Adrenal gland (tissue), 12 donors: ENCODE measurements around the gene E2F1. TPM values are rescaled to one million over a fixed set of nuclear protein-coding genes. Genes with fewer than 3 reads are reported as not detected.
"Not testable (repeated sequence)": the region's sequence is repeated elsewhere in the genome, so short reads cannot be mapped to it uniquely, and the experiment has no call there.

ENCODE experiments used
- DNase-seq, 7 donors: peaks; one replicate each; pipeline ENCODE4 v3.0.0-alpha.2; 2019 to 2020
- H3K27ac ChIP-seq, 5 donors: fragments of 200-600 bp; sonication (generic) in 4 of 5; 1 replicate in 3 of 5; 2 replicates in 2 of 5; pipeline versions ENCODE4 v1.5.1 to v1.8.0; 2016 to 2020; ENCODE audit warnings: mild to moderate bottlenecking in 1 of 5
- H3K27me3 ChIP-seq: fragments of 200-600 bp; 2 replicates; pipeline ENCODE4 v1.8.0; 2021
- H3K36me3 ChIP-seq, 2 donors: fragments of 200-600 bp; replicated peaks in 1 of 2; 1 replicate in 1 of 2; 2 replicates in 1 of 2; pipeline versions ENCODE4 v1.5.1 to v1.8.0; 2018 to 2022
- H3K4me1 ChIP-seq, 2 donors: fragments of 200-600 bp; replicated peaks in 1 of 2; 1 replicate in 1 of 2; 2 replicates in 1 of 2; pipeline versions ENCODE4 v1.5.1 to v1.8.0; 2018 to 2021
- H3K4me3 ChIP-seq, 4 donors: fragments of 200-600 bp; sonication (generic) in 3 of 4; one replicate each; pipeline ENCODE4 v1.5.1; 2016 to 2018
- H3K9me3 ChIP-seq, 3 donors: fragments of 200-600 bp; sonication (generic) in 1 of 3; replicated peaks in 1 of 3; 1 replicate in 2 of 3; 2 replicates in 1 of 3; pipeline versions ENCODE4 v1.5.1 to v1.8.0; 2016 to 2021
- POLR2A ChIP-seq, 2 donors: fragments of 450-650 bp; IDR thresholded peaks; one replicate each; pipeline ENCODE4 v1.6.1; 2017; ENCODE audit warnings: antibody characterized with exemption in 2 of 2, mild to moderate bottlenecking in 2 of 2, moderate library complexity in 1 of 2
- WGBS, 4 donors: extraction: QIAGEN DNeasy Blood & Tissue Kit in 2 of 4; methylation state at CpG; one replicate each; pipeline versions ENCODE4 v1.1.5 to v1.1.7; 2013 to 2017; 5-methylcytosine and 5-hydroxymethylcytosine counted together
- intact Hi-C, 2 donors: fragments of 100-400 bp; cut with DNase I; formaldehyde crosslinking; loops; one replicate each; pipeline versions ENCODE4 v1.14.1 to v1.15.0; 2022 to 2023
- polyA plus RNA-seq, 3 donors: library from polyadenylated mRNA; stranded (reverse); fragments of 200-250 nt in 2 of 3; fragments of 350-450 nt in 1 of 3; fragmentation: Illumina TruSeq in 1 of 3; extraction: RNeasy Lipid Tissue Mini Kit (QIAGEN cat#74804) in 1 of 3; gene quantifications; one replicate each; pipeline ENCODE4 v1.2.3, GENCODE V29; 2013 to 2014
- total RNA-seq, 9 donors: library from RNA; depleted of rRNA in 4 of 9; stranded (reverse); fragments of >200 nt in 4 of 9; fragments of 120-200 nt in 1 of 9; fragmentation: NEBNext Ultra II Directional in 1 of 9; extraction: Animal tissue kit (Norgen Biotek cat#: 25700) in 1 of 9; gene quantifications; one replicate each; pipeline versions ENCODE4 v1.1.0 to v1.2.4, GENCODE V29; 2013 to 2023
- TF ChIP-seq, protein P1 (sequence below), 6 experiments: fragments of 450-650 bp in 4 of 6; fragments of 200-600 bp in 2 of 6; sonication (generic) in 1 of 6; IDR thresholded peaks; 1 replicate in 5 of 6; 2 replicates in 1 of 6; pipeline versions ENCODE4 v1.5.1 to v1.8.0; 2016 to 2021; ENCODE audit warnings: antibody characterized with exemption in 6 of 6, mild to moderate bottlenecking in 2 of 6, moderate library complexity in 1 of 6
- donor health status: healthy with polysubstance abuse.
- donor health status: Bipolar disorder and iron deficiency.
- donor health status: DM: yes; HTN: yes; CAD: no.
- donor health status: DM: no; HTN: no; CAD: no.
- donor health status: DM: no; HTN: no; CAD: no.
- donor health status: DM: yes; HTN: yes; CAD: no.

E2F1 gene
- total and polyA plus RNA-seq, 12 donors: 3.0 to 15.7 (median 5.7) TPM

DNA sequence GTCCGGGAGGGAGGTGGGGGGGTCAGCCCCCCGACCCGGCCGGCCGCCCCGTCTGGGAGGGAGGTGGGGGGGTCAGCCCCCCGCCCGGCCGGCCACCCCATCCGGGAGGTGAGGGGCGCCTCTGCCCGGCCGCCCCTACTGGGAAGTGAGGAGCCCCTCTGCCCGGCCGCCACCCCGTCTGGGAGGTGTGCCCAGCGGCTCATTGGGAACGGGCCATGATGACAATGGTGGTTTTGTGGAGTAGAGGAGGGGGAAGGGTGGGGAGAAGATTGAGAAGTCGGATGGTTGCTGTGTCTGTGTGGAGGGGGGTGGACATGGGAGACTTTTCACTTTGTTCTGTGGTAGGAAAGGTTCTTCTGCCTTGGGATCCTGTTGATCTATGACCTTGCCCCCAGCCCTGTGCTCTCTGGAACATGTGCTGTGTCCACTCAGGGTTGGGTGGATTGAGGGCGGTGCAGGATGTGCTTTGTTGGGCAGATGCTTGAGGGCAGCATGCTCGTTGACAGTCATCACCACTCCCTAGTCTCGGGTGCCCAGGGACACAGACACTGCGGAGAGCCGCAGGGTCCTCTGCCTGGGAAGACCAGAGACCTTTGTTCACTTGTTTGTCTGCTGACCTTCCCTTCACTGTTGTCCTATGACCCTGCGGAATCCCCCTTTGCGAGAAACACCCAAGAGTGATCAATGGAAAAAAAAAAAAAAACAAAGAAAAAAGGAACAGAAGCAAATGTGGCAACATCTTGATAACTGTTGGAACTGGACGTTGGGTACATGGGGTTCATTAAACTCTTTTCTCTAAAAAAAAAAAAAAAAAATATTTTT lies 15.7 kb upstream of the E2F1 start:
- TF ChIP-seq, protein P1, sequence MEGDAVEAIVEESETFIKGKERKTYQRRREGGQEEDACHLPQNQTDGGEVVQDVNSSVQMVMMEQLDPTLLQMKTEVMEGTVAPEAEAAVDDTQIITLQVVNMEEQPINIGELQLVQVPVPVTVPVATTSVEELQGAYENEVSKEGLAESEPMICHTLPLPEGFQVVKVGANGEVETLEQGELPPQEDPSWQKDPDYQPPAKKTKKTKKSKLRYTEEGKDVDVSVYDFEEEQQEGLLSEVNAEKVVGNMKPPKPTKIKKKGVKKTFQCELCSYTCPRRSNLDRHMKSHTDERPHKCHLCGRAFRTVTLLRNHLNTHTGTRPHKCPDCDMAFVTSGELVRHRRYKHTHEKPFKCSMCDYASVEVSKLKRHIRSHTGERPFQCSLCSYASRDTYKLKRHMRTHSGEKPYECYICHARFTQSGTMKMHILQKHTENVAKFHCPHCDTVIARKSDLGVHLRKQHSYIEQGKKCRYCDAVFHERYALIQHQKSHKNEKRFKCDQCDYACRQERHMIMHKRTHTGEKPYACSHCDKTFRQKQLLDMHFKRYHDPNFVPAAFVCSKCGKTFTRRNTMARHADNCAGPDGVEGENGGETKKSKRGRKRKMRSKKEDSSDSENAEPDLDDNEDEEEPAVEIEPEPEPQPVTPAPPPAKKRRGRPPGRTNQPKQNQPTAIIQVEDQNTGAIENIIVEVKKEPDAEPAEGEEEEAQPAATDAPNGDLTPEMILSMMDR (IDR thresholded peaks at IDR 0.05): no peak
- no peak for TF ChIP-seq POLR2A (IDR thresholded peaks at IDR 0.05)
- WGBS, 4 donors: 88 to 94% (median 91%) methylated on average over 9 to 27 of the region's 27 CpGs
- H3K36me3 ChIP-seq: peaks cover 0 to 7% of the 10 kb centered on the region in 2 donors

DNA sequence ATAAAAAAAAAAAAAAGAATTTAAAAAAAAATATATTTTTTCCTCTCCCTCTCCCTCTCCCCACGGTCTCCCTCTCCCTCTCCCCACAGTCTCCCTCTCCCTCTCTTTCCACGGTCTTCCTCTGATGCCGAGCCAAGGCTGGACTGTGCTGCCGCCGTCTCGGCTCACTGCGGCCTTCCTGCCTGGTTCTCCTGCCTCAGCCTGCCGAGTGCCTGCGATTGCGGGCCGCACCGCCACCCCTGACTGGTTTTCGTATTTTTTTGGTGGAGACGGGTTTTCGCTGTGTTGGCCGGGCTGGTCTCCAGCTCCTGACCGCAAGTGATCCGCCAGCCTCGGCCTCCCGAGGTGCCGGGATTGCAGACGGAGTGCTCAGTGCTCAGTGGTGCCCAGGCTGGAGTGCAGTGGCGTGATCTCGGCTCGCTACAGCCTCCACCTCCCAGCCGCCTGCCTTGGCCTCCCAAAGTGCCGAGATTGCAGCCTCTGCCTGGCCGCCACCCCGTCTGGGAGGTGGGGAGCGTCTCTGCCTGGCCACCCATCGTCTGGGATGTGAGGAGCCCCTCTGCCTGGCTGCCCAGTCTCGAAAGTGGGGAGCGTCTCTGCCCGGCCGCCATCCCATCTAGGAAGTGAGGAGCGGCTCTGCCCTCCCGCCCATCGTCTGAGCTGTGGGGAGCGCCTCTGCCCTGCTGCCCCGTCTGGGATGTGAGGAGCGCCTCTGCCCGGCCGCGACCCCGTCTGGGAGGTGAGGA lies 14.7 kb upstream of the E2F1 start:
- H3K4me1 ChIP-seq: peaks cover 0 to 14% of the 10 kb centered on the region in 2 donors
- H3K27ac ChIP-seq, H3K4me3 ChIP-seq, DNase-seq, H3K9me3 ChIP-seq, intact Hi-C loops, H3K36me3 ChIP-seq, H3K27me3 ChIP-seq: not testable (repeated sequence)
- 87 to 94% (median 93%) methylated on average over 28 to 44 of the region's 45 CpGs for WGBS, 4 donors

More for the DNA sequence above, 15.7 kb upstream of the E2F1 start:
- DNase-seq: no peak
- H3K27ac ChIP-seq: no peak overlapping the region
- H3K9me3 ChIP-seq: no peaks in the 10 kb centered on the region
- H3K4me1 ChIP-seq: peaks cover 0 to 12% of the 10 kb centered on the region in 2 donors
- intact Hi-C loops: no loop called here
- H3K27me3 ChIP-seq: no peaks in the 10 kb centered on the region
- no peak overlapping the region for H3K4me3 ChIP-seq

DNA sequence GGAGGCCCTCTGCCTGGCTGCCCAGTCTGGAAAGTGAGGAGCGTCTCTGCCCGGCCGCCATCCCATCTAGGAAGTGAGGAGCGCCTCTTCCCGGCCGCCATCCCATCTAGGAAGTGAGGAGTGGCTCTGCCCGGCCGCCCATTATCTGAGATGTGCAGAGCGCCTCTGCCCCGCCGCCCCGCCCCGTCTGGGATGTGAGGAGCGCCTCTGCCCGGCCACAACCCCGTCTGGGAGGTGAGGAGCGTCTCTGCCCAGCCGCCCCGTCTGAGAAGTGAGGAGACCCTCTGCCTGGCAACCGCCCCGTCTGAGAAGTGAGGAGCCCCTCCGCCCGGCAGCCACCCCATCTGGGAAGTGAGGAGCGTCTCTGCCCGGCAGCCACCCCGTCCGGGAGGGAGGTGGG lies 12.8 kb upstream of the E2F1 start:
- H3K27ac ChIP-seq, H3K9me3 ChIP-seq, DNase-seq, H3K4me3 ChIP-seq, H3K36me3 ChIP-seq, intact Hi-C loops, H3K27me3 ChIP-seq: not testable (repeated sequence)
- WGBS, 4 donors: 94 to 100% (median 98%) methylated on average over 2 to 19 of the region's 27 CpGs; no CpG with 5 or more reads in 1 of the 4 donors
- peaks cover 0 to 14% of the 10 kb centered on the region in 2 donors for H3K4me1 ChIP-seq

DNA sequence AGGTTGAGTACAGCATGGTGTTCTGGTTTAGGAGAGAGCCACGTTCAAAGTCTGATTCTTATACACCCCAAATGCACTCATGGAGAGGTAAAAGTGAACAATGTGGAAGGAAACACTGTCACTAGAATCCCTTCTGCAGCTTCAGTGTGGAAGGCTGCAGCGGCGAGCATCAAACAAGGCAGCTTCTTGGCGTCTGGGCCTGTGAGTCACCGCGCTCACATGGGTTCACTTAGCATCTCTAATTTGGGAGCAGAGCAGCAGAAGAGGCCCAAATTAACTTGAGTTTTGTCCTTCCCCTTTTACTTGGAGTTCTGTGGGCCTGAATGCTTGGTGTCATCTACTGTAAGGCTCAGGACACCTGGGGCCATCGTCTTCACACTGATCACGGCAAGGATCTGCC lies 10.9 kb upstream of the E2F1 start:
- H3K36me3 ChIP-seq: no peaks in the 10 kb centered on the region
- H3K27me3 ChIP-seq: no peaks in the 10 kb centered on the region
- peaks cover 0 to 10% of the 10 kb centered on the region in 2 donors for H3K4me1 ChIP-seq
- intact Hi-C loops: no loop called here
- no peaks in the 10 kb centered on the region for H3K9me3 ChIP-seq
- no peak overlapping the region for H3K4me3 ChIP-seq
- no peak for TF ChIP-seq POLR2A (IDR thresholded peaks at IDR 0.05)
- TF ChIP-seq, protein P1 (IDR thresholded peaks at IDR 0.05): no peak
- peak in 6 of 7 donors; percentile 71 to 88 (median 82) for DNase-seq
- peak overlapping the region in 2 of 5 donors; percentile 55 to 69 for H3K27ac ChIP-seq
- WGBS, 4 donors: 57 to 73% (median 66%) methylated on average over 8 of the region's 8 CpGs

DNA sequence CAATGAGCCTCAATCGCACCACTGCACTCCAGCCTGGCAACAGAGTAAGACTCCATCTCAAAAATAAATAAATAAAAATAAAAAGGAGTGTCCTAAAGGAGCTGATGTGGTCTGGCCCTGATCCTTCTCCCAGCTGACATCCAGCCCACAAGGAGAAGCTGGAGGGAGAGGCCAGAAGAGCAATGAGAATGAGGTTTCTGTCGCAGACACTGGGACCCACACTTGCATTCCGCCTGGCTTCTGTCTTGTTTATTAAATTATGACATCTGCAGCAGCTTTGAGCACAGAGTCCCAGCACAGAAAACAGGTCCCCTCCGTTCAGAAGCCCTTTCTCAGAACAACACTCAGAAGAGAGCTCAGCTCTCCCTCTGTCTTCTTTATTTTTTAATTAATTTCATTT lies 10.3 kb upstream of the E2F1 start:
- peak overlapping the region in 1 of 5 donors; percentile 69 for H3K27ac ChIP-seq
- WGBS, 4 donors: 73 to 86% (median 81%) methylated on average over 4 of the region's 4 CpGs
- no peaks in the 10 kb centered on the region for H3K36me3 ChIP-seq
- no peak for TF ChIP-seq POLR2A (IDR thresholded peaks at IDR 0.05)
- TF ChIP-seq, protein P1 (IDR thresholded peaks at IDR 0.05): no peak
- intact Hi-C loops: no loop called here
- H3K4me3 ChIP-seq: no peak overlapping the region
- no peaks in the 10 kb centered on the region for H3K9me3 ChIP-seq
- DNase-seq: peak in 1 of 7 donors; percentile 56
- no peaks in the 10 kb centered on the region for H3K27me3 ChIP-seq
- peaks cover 0 to 10% of the 10 kb centered on the region in 2 donors for H3K4me1 ChIP-seq
